NCI-H510A treated with DMSO at 0.1 percent for 48 hours (cell line): ENCODE measurements around the gene CNIH3.
A peak's percentile ranks its signal among the peaks of the same experiment; 100 is the strongest.

Experiments
- DNase-seq: peaks from one replicate; lab custom pipeline; 2025; lab: John Stamatoyannopoulos, UW

Gene CNIH3

DNA sequence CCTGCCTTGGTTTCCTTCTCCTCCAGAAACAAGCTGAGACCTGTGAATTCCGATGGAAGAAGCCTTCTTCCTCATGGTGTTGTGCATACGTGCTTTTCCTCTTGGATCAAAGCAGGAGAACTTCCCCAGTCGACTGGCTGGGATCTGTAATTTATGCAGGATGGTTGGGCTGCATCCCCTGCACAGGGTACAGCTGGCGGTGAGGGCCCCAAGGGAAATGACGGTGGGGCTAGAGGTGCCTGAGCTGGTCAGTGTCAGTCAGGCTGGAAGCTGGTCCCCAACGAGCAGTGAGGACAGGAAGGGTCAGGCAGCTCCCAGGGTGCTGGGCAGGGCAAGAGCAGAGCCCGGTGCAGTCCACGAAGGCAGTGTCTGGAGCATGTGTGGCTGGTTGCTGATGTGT, 106.7 kb downstream of the CNIH3 start:
- DNase-seq = no peak

DNA sequence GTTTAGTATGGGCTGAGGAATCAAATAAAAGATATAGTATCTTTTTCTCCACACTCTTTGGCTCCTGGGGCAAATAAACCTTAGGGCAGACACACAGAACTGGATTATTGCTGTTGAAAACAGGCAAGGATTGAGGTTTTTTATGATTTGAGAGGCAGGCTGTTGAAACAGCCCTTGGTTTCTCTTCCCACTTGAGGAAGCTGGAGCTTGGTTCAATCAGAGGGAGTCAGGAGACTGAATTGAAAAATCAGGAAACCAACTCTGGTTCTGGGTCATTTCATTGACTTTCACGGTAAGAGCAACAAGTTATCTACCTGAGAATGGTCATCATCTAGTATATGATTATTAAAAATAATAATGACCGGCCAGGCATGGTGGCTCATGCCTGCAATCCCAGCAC, 108.4 kb downstream of the CNIH3 start:
- DNase-seq = no peak

DNA sequence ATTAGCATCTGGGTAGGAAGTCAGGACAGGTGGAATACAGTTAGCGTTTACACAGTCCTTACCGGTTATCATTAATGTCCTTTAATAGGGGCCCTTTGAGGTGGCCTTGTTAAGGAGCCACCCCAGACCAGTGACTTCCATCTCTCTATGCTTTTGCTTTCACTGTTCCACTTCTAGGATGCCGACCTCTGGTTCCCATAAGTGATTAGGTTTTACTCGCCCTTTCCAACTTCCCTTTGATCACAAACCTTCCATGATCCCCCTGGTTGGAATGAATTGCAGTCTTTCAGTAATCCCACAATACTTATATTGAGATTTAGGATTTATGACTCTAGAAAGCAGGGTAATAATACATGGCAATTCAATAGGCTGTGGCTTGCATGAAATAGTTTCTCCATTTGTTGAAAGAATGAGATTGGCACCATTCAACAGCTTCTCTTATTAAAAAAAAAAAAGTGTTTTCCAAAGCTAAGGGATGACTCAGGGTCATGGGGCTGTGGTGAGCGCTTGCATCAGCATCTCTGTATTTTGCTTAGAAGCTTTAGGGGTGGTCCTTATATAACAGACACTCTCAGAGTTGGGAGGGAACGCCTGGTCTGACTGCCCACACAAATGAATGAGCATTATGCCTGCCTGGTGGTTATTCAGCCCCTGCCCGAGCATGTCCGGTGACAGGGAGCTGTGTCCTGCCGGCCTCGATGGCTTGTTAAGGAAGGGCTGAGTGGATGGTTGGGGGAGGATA, 110.5 kb downstream of the CNIH3 start:
- DNase-seq = no peak

DNA sequence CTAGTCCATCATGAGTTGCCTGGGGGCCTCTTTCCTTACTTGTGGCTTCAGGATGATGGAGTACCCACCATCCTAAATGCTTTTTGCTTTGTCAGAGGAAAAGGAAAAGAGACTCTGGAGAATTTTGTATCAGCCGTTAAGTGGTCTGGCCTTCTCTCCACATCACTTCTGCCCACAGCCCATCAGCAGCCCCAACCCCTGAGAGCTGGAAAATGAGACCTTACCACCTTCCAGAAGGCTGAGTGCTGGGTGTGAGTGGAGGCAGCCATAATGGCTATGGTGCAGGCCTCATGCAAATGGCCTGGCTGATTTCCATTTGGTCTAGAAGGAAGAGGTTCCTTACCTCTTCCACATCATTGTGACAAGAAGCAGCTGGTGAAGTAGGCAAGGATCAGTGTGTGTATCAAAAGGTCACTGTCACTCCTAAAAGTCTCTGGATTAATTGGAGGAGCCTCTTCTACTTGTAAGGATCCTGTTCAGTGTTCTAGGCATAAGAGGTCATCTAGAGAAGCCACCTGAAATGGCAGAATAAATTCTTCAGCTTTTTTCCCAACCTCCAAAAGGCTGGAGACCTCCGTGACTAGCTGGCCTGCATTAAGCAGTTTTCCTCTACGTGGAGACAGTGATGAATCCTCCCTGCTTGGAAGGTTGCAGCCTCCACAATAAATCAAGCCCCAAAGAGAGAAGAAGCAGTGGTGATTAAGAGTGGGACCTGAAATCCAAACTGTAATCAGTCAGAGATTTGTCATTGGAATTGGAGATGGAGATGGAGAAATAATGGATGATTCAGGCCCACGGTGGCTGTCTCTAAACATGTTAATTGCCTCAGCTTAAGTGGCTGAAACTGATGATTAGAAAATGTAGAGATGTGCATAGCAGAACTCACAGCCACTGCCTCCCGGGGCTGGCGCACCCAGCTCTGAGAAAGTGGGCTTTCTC, 111.5 kb downstream of the CNIH3 start:
- no peak for DNase-seq

DNA sequence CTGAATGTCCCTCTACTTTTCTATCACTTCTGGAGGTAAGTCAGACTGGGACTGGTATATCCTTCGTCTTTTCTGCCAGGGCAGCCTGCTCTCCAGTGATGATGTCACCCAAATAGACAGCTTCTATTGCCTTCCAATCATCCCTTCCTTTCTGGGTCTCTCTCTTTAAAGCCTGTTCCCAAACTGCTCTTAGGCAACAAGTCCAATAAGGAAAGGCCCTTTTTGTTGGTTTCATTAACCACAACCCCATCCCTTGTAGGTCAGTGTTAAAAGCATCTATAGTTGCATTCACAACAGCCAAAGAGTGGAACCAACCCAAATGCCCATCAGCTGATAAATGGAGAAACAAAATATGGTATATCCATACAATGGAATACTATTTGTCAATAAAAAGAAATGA, 114.4 kb downstream of the CNIH3 start:
- no peak for DNase-seq

DNA sequence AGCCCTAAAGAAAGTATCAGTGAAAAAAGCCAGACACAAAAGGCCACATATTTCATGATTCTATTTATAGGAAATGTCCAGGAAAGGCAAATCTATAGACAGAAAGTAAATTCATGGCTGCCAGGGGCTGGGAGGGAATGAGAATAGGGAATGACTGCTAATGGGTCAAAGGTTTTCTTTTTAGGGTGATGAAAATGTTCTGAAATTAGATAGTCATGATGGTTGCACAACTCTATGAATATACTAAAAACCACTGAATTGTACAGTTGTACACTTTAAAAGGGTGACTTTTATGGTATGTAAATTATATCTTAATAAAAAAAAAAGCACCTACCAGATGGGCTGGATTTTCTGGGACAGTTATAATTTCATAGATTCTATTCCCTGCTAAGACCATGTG, 114.8 kb downstream of the CNIH3 start:
- no peak for DNase-seq

DNA sequence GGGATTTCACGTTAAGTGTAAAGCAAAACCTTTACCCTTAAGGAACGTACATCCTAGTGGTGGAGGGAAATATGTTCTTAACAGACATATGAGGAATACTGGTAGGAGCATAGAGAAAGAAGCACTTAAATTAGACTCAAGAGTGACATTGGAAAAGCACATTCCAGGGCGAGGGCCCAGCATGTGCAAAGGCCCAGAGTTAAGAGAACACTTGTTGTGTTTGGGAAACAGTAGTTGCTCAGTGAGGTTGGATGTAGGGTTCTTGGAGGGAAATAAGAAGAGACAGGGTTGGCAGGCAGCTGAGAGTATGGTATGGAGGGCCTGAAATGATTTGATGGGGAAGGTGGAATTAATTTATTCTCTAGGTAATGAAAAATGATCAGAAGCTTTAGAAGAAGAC, 115.5 kb downstream of the CNIH3 start:
- no peak for DNase-seq

DNA sequence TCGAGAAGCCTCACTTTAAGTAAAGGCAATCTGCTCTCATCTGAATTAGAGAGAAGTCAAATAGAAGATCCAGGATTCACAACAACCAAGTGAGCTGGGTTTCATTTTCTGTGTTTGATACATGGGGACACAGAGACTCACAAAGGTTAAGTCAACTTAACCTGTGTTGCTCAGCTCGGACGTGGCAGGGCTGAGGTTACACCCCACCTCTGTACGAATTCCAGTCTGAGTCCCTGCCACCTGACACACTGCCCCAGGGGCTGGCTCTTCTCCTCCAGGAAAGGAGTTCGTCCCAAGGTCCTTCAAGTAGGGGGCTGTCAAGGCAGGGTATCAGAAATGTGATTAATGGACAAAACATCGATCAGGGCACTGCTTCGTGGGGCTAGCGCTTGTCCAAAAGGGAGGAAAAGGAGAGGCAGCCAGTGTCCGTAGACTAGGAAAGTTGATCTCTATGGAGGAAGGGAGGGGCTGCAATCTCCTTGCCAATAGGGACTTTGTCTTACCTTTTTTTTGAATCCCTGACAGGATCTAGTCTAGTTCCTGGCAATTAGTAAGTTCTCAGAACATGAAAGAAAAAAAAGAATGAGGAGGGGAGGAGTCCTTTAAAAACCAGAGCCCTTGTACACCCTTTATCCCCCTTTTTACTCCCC, 116.4 kb downstream of the CNIH3 start:
- no peak for DNase-seq

DNA sequence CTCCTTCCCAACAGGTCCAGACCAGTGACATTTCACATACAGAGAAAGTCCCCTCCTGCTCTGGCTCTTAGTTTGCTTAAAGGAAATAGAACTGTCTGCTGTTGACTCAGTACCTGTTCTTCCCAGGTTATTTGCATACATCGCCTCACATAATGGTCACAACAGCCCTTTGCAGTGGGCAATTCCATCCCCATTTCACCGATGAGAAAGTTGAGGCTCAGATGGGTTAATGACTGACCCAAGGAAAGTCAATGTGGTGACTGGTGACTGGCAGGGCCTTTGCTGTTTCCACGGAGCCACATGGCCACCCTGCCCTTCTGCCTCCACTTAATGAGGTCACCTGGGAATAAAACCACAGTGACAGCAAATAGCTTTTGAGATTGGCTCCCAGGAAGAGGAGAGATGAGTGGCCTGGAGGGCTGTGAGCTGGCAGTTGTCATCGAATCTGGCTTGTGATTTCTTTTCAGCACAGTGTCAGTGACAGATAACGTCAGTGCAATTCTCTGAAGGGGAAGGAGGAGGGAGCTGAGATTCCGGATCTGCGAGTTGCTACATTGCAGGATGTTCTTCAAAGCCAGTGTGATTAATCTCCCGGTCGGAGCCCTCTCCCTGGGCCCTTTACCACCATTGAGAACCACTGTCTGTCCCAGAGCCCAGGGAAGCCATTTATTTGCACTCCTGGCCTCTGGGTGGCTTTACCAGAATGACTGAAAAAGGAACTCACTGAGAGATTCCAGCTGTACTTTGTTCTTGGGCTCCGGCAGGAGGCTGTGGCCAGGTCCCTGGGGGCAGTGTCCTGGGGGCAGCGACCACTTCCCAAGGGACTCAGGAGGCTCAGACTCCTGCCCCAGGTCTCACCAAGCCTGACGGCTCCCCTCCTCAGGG, 117.2 kb downstream of the CNIH3 start:
- DNase-seq = peak; percentile 88

DNA sequence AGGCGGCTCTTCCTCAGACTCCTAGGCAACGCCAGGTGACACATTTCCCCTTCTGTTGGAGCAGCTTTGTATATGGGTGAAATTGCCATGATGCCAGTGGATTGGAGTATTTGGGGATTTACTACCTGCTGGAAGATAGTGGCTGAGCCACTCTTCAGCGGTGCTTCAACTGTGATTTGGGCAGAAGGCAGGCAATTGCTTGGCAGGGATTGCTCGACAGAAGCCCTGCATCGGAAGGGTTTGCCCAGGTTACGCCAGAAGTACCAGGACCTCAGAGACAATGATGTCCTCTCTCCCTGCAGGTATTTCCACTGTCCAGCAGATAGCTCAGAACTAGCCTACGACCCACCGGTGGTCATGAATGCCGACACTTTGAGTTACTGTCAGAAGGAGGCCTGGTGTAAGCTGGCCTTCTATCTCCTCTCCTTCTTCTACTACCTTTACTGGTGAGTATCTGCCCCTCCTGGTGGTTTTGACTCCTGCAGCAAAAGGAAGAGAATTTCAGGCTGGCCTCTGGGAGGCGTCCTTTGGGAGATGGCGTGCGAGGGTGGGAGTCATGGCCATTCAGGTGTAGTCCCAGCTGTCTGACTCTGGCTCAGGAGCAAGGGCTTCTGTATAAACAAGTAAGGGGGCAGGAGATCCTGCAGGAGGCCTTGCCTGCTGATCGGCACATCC, 118.3 kb downstream of the CNIH3 start:
- DNase-seq = no peak

DNA sequence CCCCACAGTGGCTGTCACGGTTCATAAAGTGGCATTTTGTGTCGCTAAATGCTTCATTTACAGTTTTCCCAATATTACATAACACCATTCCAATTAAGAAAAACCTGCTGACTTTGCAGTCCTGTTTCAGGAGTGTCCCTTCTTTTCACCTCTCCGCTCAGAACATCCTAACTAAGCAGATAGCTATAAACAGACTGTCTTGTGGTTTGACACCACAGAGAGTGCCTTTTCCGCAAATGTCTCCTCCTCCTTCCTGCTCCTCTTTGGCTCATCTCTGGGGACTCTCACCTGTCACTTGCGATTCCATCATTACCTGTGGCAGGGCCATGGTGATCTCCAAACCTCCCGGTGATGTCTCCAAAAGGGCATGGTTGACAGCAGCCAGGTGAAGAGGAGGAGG, 119.0 kb downstream of the CNIH3 start:
- no peak for DNase-seq

DNA sequence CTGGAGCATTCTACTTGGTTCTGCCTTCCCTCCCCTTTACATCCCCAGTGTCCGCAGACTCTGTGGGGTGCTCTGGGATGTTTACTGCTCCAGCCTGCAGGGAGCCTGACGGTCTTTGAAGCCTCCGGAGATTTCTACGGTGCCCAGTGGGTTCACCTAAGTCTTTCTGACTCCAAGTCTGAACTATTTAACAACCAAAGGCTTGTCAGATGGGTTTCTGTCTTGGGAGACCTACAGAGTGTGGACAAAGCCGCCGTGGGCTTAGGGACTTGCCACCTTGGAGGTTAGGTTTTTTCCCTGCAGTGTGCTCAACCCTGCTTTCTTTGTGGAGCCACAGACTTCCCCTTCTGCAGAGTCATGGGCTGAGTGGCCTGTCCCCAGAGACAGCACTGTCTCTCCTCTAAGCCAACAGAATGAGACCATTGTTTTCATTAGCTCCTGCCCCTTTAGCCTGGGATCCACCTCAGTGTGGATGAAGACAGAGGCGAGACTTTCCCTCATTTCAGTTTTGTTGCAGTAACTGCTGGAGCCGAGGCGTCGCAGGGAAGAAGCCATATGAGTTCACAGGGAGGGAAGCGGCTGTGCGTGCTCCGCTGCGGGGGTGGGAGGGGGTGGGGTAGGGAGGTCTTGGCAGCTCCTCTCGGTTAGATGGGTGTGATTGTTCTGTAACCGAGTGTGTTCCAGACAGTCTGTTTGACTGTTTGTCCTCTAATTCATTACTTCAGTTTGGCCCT, 120.7 kb downstream of the CNIH3 start:
- DNase-seq = no peak

DNA sequence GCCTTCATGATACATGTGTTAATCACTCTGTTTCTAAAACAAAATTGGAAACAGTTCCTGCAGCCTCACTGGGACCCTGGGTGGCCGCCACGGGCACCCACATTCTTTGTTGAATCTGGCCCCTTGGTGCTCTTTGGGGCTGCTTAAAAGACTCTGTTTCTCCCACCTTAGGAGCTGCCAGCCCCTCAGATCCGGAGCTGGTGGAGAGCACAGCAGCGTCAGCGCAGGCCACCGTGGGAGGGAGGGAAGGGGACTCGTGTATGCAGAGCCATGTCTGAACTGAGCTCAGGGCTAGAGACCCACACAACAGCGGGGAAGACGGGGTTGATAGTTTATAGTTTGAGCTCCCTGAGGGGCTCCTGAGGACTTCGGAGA, 121.2 kb downstream of the CNIH3 start:
- DNase-seq = no peak

DNA sequence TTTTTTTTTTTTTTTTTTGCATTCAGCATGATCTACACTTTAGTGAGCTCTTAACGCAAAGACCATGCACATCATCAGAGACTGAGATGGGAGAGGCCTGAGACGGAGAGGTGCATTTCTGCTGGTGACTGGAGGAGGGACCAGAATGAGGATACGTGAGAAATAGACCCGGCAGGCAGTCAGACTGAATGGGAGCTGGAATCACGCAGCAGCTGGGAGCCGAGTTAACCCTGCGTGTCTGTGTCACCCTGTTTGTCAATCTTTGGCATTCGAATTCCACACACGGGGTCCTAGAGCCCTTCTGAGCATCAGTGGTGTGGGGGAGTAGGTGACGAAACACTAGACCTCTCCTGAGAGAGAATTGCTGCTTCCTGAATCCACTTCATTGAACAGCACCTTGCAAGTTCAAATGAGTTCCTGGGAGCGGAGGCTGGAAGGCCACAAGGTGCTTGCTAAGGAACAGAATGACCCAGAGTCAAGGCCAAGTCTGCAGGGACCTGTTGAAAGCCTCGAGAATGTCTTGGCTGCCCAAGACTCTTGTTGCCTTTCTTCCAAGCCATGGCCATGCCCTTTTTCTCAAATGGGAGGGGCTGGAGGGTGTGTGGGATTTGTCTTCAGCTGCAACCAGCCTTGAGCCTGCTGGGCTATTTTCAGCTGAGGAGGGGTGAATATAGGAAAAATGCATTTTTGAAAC, 123.3 kb downstream of the CNIH3 start:
- no peak for DNase-seq

DNA sequence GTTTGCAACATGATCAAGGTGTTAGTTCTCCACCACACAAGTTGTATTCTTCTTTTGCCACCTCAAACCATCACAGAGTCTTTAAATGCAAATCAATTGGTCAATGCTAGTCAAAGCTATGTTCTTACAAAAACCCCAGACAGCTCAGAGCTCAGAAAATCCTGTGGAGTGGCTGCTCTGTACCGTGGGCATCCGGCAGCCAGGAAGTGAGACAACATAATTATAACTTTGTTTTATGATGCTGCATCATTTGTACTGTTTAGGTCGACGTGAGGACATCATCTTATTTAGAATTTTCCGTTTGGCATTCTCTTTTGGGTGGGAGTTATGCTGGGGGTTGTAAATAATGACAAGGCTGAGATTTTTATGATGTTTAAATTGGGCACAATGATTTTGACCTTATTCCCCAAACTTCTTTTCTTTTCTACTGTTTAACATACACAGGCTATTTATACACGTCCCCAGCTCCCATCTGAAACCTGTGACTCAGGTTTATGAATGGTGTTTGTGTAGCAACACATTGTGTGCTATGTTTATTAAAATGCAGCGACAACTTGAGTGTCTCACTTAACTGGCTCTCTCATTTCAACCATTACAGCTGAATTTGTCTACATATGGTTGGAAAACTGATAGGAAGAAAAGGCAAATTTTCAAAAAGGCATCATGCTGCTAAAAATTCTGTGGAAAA, 124.0 kb downstream of the CNIH3 start:
- DNase-seq = no peak

DNA sequence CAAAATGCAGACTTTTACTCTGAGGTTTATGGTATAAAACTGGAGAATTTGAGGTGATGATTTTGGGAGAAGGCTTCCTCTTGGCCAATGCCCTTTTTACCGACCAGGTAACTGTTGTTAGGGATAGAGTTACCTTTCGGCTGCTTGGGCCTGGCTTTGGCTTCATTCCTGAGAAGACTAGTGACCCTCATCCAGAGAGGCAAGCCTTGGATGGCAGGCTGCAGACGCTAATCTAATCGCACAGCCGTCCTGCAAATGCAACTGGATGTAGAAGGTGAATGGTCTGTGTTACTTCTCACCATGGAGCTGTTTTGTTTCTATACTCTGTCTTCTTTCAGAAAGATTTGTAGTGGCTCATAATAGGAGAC, 124.6 kb downstream of the CNIH3 start:
- DNase-seq = no peak

DNA sequence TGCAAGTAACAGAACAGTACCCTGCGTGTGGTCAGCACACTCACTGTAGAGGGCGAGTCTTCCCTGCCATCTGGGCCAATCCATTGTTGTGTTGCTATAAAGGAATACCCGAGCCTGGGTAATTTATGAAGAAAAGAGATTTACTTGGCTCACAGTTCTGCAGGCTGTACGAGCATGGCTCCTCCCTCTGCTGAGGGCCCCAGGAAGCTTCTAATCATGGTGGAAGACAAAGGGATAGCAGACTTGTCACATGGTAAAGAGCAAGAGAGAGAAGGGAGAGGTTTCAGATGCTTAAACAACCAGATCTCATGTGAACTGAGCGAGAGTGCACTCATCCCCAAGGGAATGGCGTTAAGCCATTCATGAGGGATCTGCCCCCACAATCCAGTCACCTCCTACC, 126.2 kb downstream of the CNIH3 start:
- DNase-seq = no peak

DNA sequence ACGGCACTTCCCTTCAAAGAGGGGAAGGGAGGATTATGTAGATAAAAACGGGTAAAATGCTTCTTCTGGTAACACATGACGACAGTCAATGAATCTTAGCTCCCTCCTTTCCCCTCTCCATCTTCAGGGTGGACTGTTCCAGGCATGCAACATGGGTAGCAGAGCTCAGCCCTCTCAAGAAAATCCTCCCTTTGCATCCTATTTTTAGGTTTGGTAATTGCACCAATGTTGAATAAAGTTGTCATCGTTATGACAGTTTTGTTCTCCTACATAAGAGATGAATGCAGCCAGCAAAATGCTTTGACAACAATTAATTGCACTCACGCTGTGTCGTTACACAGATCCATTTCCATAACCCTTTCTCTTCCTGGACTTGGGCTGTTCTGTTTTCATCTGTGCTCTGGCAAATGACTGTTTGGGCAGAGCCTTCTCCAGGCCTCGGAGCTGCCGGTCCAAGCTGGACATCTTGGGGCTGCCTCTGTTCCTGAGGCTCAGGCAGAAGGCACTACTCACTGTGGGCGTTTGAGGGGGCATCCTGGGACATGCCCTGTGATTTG, 127.6 kb downstream of the CNIH3 start:
- DNase-seq = no peak

DNA sequence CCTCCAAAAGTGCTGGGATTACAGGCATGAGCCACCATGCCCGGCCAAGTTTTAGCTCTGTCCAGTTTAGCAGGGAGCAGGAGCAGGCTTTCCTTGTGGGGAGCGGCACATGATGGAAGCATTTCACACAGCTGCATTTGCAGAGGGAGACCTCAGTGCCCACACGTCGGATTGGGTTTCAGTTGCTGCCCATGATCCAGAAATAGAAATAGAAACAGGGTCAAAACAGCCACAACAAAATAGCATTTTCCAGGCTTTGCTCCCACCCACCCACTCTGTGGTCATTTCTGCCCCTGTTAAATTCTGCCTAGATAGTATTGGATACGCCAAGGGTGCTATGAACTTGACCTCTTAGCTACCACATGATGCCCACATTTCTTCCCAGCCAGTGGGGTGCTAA, 128.4 kb downstream of the CNIH3 start:
- no peak for DNase-seq
